Measurements from ENCODE around the gene MYH7.

GRCh38 chr14:23370221-23370620 is 65.2 kb downstream of the MYH7 start:
- TF ChIP-seq EZH2 (IDR thresholded peaks at IDR 0.05) (no peak), POLR2AphosphoS5 (IDR thresholded peaks at IDR 0.05; ENCODE audit: borderline replicate concordance, low read depth, low read length) (no peak), FOXP2 (optimal IDR thresholded peaks at IDR 0.05; ENCODE audit: control extremely low read depth, extremely low read length, insufficient read depth) (no peak)

All from SK-N-MC (cell line).